GM12878 (cell line): ENCODE results near the gene ZNF804A. TPM values are rescaled to one million over a fixed set of nuclear protein-coding genes. Genes with fewer than 3 reads are reported as not detected.

Source experiments
- ATAC-seq: fragments of 200-7000 bp; cut with Tn5 transposase; 3 replicates; pipeline ENCODE4 v1.9.1; 2020; ENCODE audit warnings: mild to moderate bottlenecking, moderate library complexity
- BruUV-seq: library from RNA; stranded (reverse); fragments of 400-500 nt; replicated peaks from 2 replicates; lab custom pipeline; 2021; lab: Mats Ljungman, UMichigan
- CTCF ChIA-PET: fragments of 300-600 bp; sonication (Branson Sonifier 250); formaldehyde crosslinking; extraction: SDS; loops from one replicate; lab custom pipeline; 2021; ENCODE audit warnings: inconsistent platforms; lab: Yijun Ruan, JAX
- POLR2A ChIA-PET: fragments of 350-600 bp; formaldehyde crosslinking; extraction: SDS; loops from one replicate; lab custom pipeline; 2021; ENCODE audit warnings: inconsistent platforms; lab: Charles Lee
- RAD21 ChIA-PET: fragments of 300-600 bp; sonication (Branson Sonifier 250); formaldehyde crosslinking; loops from one replicate; lab custom pipeline; 2023; ENCODE audit warnings: antibody characterized with exemption; ENCODE audit not compliant: unreplicated experiment; lab: Charles Lee
- SMC1A ChIA-PET: fragments of 300-600 bp; sonication (Branson Sonifier 250); formaldehyde crosslinking; loops from one replicate; lab custom pipeline; 2023; ENCODE audit not compliant: unreplicated experiment, uncharacterized antibody; lab: Charles Lee
- DNase-seq: peaks from one replicate; pipeline ENCODE4 v3.0.0-alpha.2; 2011; ENCODE audit warnings: low read depth, low spot score
- FAIRE-seq: peaks from 3 replicates; lab custom pipeline; 2011; peaks lifted over from hg19 to GRCh38; lab: Jason Lieb, UNC
- H2AFZ ChIP-seq: 2 replicates; pipeline ENCODE4 v1.6.0; 2011; ENCODE audit warnings: low read depth, low read length, control low read depth; ENCODE audit not compliant: control insufficient read depth
- H3K27ac ChIP-seq: 2 replicates; pipeline ENCODE4 v1.5.1; 2011; ENCODE audit warnings: control low read depth; ENCODE audit not compliant: control insufficient read depth, insufficient read depth
- H3K27me3 ChIP-seq, 2 experiments: replicated peaks in 1 of 2; 2 replicates each; pipeline versions ENCODE4 v1.6.0 to v1.6.1; 2011; ENCODE audit warnings: low read length in 1 of 2; ENCODE audit not compliant: control insufficient read depth in 2 of 2, insufficient read depth in 2 of 2
- H3K36me3 ChIP-seq, 2 experiments: 2 replicates each; pipeline ENCODE4 v1.5.1; 2011; ENCODE audit warnings: low read length in 1 of 2; ENCODE audit not compliant: control insufficient read depth in 2 of 2, insufficient read depth in 2 of 2
- H3K4me1 ChIP-seq: 2 replicates; pipeline ENCODE4 v1.6.1; 2011; ENCODE audit warnings: mild to moderate bottlenecking, low read length, moderate library complexity, mixed read lengths; ENCODE audit not compliant: control insufficient read depth, insufficient read depth
- H3K4me2 ChIP-seq: 2 replicates; pipeline ENCODE4 v1.6.0; 2011; ENCODE audit warnings: control low read depth; ENCODE audit not compliant: control insufficient read depth, insufficient read depth
- H3K4me3 ChIP-seq: fragments of 200-600 bp; sonication (generic); 2 replicates; pipeline ENCODE4 v1.5.1; 2016
- H3K79me2 ChIP-seq: 2 replicates; pipeline ENCODE4 v1.6.0; 2011; ENCODE audit warnings: low read length; ENCODE audit not compliant: control insufficient read depth, insufficient read depth
- H3K9ac ChIP-seq: 2 replicates; pipeline ENCODE4 v1.8.0; 2011; ENCODE audit warnings: low read length, control low read depth, mixed read lengths; ENCODE audit not compliant: control insufficient read depth, insufficient read depth
- H3K9me3 ChIP-seq: replicated peaks from 3 replicates; pipeline ENCODE4 v1.5.1; 2011; ENCODE audit warnings: mild to moderate bottlenecking, low read length; ENCODE audit not compliant: control insufficient read depth, insufficient read depth
- H4K20me1 ChIP-seq: 2 replicates; pipeline ENCODE4 v1.6.0; 2011; ENCODE audit not compliant: control insufficient read depth, insufficient read depth
- BACH1 ChIP-seq: fragments of 450-650 bp; IDR thresholded peaks from 2 replicates; pipeline ENCODE4 v1.6.1; 2017; ENCODE audit warnings: mild to moderate bottlenecking, borderline replicate concordance
- EED ChIP-seq: sonication (generic); IDR thresholded peaks from 2 replicates; pipeline ENCODE4 v1.6.1; 2016; ENCODE audit warnings: antibody characterized with exemption, low read depth
- IKZF1 ChIP-seq: fragments of 450-650 bp; conservative IDR thresholded peaks from 2 replicates; pipeline ENCODE4 v1.6.1; 2017; ENCODE audit warnings: antibody characterized with exemption, mild to moderate bottlenecking
- RAD21 ChIP-seq: IDR thresholded peaks from 2 replicates; pipeline ENCODE4 v1.6.1; 2011; ENCODE audit warnings: mild to moderate bottlenecking, low read depth, low read length, moderate library complexity; ENCODE audit not compliant: insufficient read depth
- RELA ChIP-seq: fragments of 450-650 bp; IDR thresholded peaks from 2 replicates; pipeline ENCODE4 v1.8.0; 2014; ENCODE audit warnings: borderline replicate concordance; ENCODE audit not compliant: partially characterized antibody
- TCF7 ChIP-seq: IDR thresholded peaks from 2 replicates; pipeline ENCODE4 v1.6.1; 2014; ENCODE audit warnings: antibody characterized with exemption, borderline replicate concordance
- ZNF622 ChIP-seq: fragments of 450-650 bp; IDR thresholded peaks from 2 replicates; pipeline ENCODE4 v1.6.1; 2017; ENCODE audit warnings: mild to moderate bottlenecking, inconsistent platforms
- WGBS: methylation state at CpG from one replicate; pipeline ENCODE4 v1.1.6; 2016; ENCODE audit warnings: low lambda C conversion rate; ENCODE audit not compliant: insufficient replicate concordance, insufficient coverage; ENCODE audit errors: missing lambda C conversion rate; 5-methylcytosine and 5-hydroxymethylcytosine counted together
- in situ Hi-C: fragments of 300-500 bp; cut with MboI; formaldehyde crosslinking; loops from 9 replicates; pipeline ENCODE4 v1.14.3; 2018; ENCODE audit warnings: mixed read lengths
- intact Hi-C: fragments of 100-400 bp; cut with micrococcal nuclease; formaldehyde crosslinking; loops from one replicate; pipeline ENCODE4 v1.14.2; 2022; ENCODE audit not compliant: unreplicated experiment
- polyA plus RNA-seq, 11 experiments: library from polyadenylated mRNA; depleted of rRNA in 4 of 11; unstranded in 6 of 11; stranded (reverse) in 5 of 11; fragments of >200 nt; fragmentation: Nextera tagmentation in 4 of 11; fragmentation: Illumina TruSeq in 1 of 11; extraction: Ambion mirVana in 4 of 11; extraction: Trizol in 1 of 11; gene quantifications; 1 replicate in 1 of 11; 2 replicates in 10 of 11; pipeline versions ENCODE4 v1.2.1 to v1.2.3, GENCODE V29; 2011 to 2016; ENCODE audit warnings: inconsistent platforms in 2 of 11, missing spikeins in 2 of 11, low read depth in 1 of 11
- total RNA-seq, 4 experiments: library from RNA; depleted of rRNA in 3 of 4; stranded (reverse); fragments of >200 nt in 3 of 4; fragmentation: Illumina TruSeq in 1 of 4; extraction: Trizol in 1 of 4; gene quantifications; 2 replicates each; pipeline versions ENCODE4 v1.2.1 to v1.2.3, GENCODE V29; 2013 to 2021
- TF ChIP-seq, protein P1 (sequence below): fragments of 450-650 bp; formaldehyde crosslinking; IDR thresholded peaks from 2 replicates; pipeline ENCODE4 v1.4.0; 2020; ENCODE audit warnings: mild to moderate bottlenecking, moderate library complexity
- TF ChIP-seq, protein P2 (sequence below): fragments of 450-650 bp; IDR thresholded peaks from 2 replicates; pipeline ENCODE4 v1.6.1; 2017; ENCODE audit warnings: low read depth, mild to moderate bottlenecking, moderate library complexity
- TF ChIP-seq, protein P3 (sequence below): IDR thresholded peaks from 2 replicates; pipeline ENCODE4 v1.6.1; 2011; ENCODE audit warnings: low read depth, mild to moderate bottlenecking, low read length, moderate library complexity, borderline replicate concordance; ENCODE audit errors: extremely low read depth
- TF ChIP-seq, protein P4 (sequence below): IDR thresholded peaks from 2 replicates; pipeline ENCODE4 v1.6.1; 2012; ENCODE audit warnings: low read length, inconsistent platforms
- TF ChIP-seq, protein P5 (sequence below): fragments of 150-350 bp; IDR thresholded peaks from 2 replicates; pipeline ENCODE4 v1.6.1; 2016; ENCODE audit warnings: low read depth, low read length

Gene ZNF804A
- total and polyA plus RNA-seq, 10 of the 15 experiments (the other 5 are each of a cell fraction or from before 2014, with no cell fraction given), result 0.19 to 2.3 (median 1.4) TPM

DNA sequence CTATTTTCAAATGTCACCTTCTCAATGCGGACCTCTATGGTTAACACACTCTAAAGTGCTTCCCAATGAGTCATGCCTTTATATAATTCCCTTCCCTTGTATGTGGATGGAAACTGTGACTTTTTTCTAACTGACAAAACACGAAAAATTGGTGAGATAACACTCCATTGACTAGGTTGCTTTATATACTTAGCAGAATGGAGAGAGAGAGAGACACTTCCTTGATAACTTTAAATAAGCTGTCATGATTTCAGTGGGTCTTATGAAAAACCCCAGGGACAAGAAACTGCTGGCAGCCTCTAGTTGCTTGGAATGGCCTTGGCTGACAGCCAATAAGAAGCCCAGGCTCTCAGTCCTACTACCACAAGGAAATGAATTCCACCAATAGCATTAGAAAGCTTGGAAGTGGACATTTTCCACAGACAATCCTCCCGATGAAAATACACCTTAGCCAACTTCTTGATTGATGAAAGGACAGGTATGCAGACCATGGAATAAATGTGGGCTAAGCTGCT, 322.2 kb downstream of the ZNF804A start:
- WGBS, result 3% methylated on average over 3 of the region's 3 CpGs
- no peak overlapping the region for H3K4me2 ChIP-seq
- DNase-seq (no peak), ATAC-seq (no peak), FAIRE-seq (no peak)
- in situ Hi-C loops (no loop called here), intact Hi-C loops (no loop called here)
- ChIA-PET RAD21 (no interaction called here), SMC1A (no interaction called here), POLR2A (no interaction called here), CTCF (no interaction called here)
- no peaks in the 10 kb centered on the region for H3K36me3 ChIP-seq
- H4K20me1 ChIP-seq, result no peaks in the 10 kb centered on the region
- no TSS peak for BruUV-seq
- H3K9me3 ChIP-seq, result no peaks in the 10 kb centered on the region
- H3K4me3 ChIP-seq, result no peak overlapping the region
- H3K4me1 ChIP-seq, result no peaks in the 10 kb centered on the region
- H3K9ac ChIP-seq, result no peak overlapping the region
- no peaks in the 10 kb centered on the region for H3K27me3 ChIP-seq
- no peak overlapping the region for H3K27ac ChIP-seq
- H2AFZ ChIP-seq, result no peak overlapping the region
- H3K79me2 ChIP-seq, result no peaks in the 10 kb centered on the region
- TF ChIP-seq RELA (no peak), EED (no peak), RAD21 (no peak), BACH1 (no peak), TCF7 (no peak), IKZF1 (no peak), ZNF622 (no peak)
- TF ChIP-seq, protein P1, sequence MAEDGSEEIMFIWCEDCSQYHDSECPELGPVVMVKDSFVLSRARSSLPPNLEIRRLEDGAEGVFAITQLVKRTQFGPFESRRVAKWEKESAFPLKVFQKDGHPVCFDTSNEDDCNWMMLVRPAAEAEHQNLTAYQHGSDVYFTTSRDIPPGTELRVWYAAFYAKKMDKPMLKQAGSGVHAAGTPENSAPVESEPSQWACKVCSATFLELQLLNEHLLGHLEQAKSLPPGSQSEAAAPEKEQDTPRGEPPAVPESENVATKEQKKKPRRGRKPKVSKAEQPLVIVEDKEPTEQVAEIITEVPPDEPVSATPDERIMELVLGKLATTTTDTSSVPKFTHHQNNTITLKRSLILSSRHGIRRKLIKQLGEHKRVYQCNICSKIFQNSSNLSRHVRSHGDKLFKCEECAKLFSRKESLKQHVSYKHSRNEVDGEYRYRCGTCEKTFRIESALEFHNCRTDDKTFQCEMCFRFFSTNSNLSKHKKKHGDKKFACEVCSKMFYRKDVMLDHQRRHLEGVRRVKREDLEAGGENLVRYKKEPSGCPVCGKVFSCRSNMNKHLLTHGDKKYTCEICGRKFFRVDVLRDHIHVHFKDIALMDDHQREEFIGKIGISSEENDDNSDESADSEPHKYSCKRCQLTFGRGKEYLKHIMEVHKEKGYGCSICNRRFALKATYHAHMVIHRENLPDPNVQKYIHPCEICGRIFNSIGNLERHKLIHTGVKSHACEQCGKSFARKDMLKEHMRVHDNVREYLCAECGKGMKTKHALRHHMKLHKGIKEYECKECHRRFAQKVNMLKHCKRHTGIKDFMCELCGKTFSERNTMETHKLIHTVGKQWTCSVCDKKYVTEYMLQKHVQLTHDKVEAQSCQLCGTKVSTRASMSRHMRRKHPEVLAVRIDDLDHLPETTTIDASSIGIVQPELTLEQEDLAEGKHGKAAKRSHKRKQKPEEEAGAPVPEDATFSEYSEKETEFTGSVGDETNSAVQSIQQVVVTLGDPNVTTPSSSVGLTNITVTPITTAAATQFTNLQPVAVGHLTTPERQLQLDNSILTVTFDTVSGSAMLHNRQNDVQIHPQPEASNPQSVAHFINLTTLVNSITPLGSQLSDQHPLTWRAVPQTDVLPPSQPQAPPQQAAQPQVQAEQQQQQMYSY, result no peak
- TF ChIP-seq, protein P2, sequence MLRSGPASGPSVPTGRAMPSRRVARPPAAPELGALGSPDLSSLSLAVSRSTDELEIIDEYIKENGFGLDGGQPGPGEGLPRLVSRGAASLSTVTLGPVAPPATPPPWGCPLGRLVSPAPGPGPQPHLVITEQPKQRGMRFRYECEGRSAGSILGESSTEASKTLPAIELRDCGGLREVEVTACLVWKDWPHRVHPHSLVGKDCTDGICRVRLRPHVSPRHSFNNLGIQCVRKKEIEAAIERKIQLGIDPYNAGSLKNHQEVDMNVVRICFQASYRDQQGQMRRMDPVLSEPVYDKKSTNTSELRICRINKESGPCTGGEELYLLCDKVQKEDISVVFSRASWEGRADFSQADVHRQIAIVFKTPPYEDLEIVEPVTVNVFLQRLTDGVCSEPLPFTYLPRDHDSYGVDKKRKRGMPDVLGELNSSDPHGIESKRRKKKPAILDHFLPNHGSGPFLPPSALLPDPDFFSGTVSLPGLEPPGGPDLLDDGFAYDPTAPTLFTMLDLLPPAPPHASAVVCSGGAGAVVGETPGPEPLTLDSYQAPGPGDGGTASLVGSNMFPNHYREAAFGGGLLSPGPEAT, result no peak
- TF ChIP-seq, protein P3, sequence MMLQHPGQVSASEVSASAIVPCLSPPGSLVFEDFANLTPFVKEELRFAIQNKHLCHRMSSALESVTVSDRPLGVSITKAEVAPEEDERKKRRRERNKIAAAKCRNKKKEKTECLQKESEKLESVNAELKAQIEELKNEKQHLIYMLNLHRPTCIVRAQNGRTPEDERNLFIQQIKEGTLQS, result no peak
- TF ChIP-seq, protein P4, sequence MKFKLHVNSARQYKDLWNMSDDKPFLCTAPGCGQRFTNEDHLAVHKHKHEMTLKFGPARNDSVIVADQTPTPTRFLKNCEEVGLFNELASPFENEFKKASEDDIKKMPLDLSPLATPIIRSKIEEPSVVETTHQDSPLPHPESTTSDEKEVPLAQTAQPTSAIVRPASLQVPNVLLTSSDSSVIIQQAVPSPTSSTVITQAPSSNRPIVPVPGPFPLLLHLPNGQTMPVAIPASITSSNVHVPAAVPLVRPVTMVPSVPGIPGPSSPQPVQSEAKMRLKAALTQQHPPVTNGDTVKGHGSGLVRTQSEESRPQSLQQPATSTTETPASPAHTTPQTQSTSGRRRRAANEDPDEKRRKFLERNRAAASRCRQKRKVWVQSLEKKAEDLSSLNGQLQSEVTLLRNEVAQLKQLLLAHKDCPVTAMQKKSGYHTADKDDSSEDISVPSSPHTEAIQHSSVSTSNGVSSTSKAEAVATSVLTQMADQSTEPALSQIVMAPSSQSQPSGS, result no peak
- TF ChIP-seq, protein P5, sequence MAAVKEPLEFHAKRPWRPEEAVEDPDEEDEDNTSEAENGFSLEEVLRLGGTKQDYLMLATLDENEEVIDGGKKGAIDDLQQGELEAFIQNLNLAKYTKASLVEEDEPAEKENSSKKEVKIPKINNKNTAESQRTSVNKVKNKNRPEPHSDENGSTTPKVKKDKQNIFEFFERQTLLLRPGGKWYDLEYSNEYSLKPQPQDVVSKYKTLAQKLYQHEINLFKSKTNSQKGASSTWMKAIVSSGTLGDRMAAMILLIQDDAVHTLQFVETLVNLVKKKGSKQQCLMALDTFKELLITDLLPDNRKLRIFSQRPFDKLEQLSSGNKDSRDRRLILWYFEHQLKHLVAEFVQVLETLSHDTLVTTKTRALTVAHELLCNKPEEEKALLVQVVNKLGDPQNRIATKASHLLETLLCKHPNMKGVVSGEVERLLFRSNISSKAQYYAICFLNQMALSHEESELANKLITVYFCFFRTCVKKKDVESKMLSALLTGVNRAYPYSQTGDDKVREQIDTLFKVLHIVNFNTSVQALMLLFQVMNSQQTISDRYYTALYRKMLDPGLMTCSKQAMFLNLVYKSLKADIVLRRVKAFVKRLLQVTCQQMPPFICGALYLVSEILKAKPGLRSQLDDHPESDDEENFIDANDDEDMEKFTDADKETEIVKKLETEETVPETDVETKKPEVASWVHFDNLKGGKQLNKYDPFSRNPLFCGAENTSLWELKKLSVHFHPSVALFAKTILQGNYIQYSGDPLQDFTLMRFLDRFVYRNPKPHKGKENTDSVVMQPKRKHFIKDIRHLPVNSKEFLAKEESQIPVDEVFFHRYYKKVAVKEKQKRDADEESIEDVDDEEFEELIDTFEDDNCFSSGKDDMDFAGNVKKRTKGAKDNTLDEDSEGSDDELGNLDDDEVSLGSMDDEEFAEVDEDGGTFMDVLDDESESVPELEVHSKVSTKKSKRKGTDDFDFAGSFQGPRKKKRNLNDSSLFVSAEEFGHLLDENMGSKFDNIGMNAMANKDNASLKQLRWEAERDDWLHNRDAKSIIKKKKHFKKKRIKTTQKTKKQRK, result no peak
